Measurements from ENCODE around the gene SLAMF1. TPM values are rescaled to one million over a fixed set of nuclear protein-coding genes. Genes with fewer than 3 reads are reported as not detected.
"Not testable (repeated sequence)": the region's sequence is repeated elsewhere in the genome, so short reads cannot be mapped to it uniquely, and the experiment has no call there.

Gene SLAMF1
- total and polyA plus RNA-seq, 12 donors, result 0.07 to 1.6 (median 0.26) TPM; not detected in 2

DNA sequence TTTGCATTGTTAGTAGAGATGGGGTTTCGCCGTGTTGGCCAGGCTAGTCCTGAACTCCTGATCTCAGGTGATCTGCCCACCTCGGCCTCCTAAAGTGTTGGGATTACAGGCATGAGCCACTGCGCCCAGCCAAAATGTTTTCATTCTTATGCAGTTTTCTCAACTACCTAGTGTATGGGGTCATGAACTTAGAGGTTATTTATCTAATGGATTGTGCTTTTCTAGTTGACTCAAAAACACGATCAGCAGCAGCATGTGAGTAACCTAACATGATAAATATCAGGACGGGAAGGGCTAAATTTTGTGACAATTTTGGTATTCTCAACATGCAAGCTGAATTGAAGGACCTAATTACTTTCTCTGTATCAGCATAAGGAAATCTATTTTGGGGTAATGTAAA, 58.4 kb downstream of the SLAMF1 start:
- 61 to 81% (median 74%) methylated on average over 2 to 6 of the region's 6 CpGs for WGBS, 4 donors
- intact Hi-C loops (cut with DNase I), result no loop called here
- H3K4me1 ChIP-seq (replicated peaks in 1 of 2), result no peaks in the 10 kb centered on the region
- no peaks in the 10 kb centered on the region for H3K9me3 ChIP-seq (replicated peaks in 1 of 3)
- H3K27me3 ChIP-seq, result no peaks in the 10 kb centered on the region
- H3K36me3 ChIP-seq (replicated peaks in 1 of 2), result no peaks in the 10 kb centered on the region
- H3K4me3 ChIP-seq, result no peak overlapping the region
- DNase-seq, result no peak
- no peak for TF ChIP-seq POLR2A (IDR thresholded peaks at IDR 0.05)
- TF ChIP-seq, protein P1, sequence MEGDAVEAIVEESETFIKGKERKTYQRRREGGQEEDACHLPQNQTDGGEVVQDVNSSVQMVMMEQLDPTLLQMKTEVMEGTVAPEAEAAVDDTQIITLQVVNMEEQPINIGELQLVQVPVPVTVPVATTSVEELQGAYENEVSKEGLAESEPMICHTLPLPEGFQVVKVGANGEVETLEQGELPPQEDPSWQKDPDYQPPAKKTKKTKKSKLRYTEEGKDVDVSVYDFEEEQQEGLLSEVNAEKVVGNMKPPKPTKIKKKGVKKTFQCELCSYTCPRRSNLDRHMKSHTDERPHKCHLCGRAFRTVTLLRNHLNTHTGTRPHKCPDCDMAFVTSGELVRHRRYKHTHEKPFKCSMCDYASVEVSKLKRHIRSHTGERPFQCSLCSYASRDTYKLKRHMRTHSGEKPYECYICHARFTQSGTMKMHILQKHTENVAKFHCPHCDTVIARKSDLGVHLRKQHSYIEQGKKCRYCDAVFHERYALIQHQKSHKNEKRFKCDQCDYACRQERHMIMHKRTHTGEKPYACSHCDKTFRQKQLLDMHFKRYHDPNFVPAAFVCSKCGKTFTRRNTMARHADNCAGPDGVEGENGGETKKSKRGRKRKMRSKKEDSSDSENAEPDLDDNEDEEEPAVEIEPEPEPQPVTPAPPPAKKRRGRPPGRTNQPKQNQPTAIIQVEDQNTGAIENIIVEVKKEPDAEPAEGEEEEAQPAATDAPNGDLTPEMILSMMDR (IDR thresholded peaks at IDR 0.05), result no peak
- no peak overlapping the region for H3K27ac ChIP-seq

DNA sequence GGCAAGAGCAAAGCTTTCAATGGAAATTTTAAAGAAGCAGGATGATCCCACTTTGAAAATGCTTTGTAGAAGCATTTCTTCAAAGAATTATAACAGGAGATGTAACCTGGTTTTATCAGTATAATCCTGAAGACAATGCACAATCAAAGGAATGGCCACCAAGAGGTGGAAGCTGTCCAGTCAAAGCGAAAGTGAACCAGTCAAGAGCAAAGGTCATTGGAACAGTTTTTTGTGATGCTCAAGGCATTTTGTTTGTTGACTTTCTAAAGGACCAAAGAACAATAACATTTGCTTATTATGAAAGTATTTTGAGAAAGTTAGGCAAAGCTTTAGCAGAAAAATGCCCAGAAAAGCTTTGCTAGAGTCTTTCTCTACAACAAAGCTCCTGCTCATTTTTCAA, 62.1 kb downstream of the SLAMF1 start:
- intact Hi-C loops (cut with DNase I), result no loop called here

DNA sequence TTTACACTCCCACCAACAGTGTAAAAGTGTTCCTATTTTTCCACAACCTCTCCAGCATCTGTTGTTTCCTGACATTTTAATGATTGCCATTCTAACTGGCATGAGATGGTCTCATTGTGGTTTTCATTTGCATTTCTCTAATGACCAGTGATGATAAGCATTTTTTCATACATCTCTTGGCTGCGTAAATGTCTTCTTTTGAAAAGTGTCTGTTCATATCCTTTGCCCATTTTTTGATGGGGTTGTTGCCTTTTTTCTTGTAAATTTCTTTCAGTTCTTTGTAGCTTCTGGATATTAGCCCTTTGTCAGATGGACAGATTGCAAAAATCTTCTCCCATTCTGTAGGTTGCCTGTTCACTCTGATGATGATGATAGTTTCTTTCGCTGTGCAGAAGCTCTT, 63.9 kb downstream of the SLAMF1 start:
- WGBS, 4 donors, result 85 to 95% (median 88%) methylated on average over 2 of the region's 2 CpGs
- H3K4me1 ChIP-seq (replicated peaks in 1 of 2); H3K9me3 ChIP-seq (replicated peaks in 1 of 3); H3K27ac ChIP-seq; DNase-seq; intact Hi-C loops (cut with DNase I); H3K27me3 ChIP-seq; H3K36me3 ChIP-seq (replicated peaks in 1 of 2); H3K4me3 ChIP-seq: not testable (repeated sequence)

More for the DNA sequence above, 62.1 kb downstream of the SLAMF1 start:
- H3K4me1 ChIP-seq (replicated peaks in 1 of 2), result no peaks in the 10 kb centered on the region
- no peak for TF ChIP-seq POLR2A (IDR thresholded peaks at IDR 0.05)
- TF ChIP-seq, protein P1 (IDR thresholded peaks at IDR 0.05), result no peak
- H3K27ac ChIP-seq, result no peak overlapping the region
- H3K4me3 ChIP-seq, result no peak overlapping the region
- 74 to 91% (median 83%) methylated on average over 1 of the region's 1 CpG for WGBS, 4 donors
- no peaks in the 10 kb centered on the region for H3K27me3 ChIP-seq
- H3K36me3 ChIP-seq (replicated peaks in 1 of 2), result no peaks in the 10 kb centered on the region
- H3K9me3 ChIP-seq (replicated peaks in 1 of 3), result no peaks in the 10 kb centered on the region
- DNase-seq, result no peak

DNA sequence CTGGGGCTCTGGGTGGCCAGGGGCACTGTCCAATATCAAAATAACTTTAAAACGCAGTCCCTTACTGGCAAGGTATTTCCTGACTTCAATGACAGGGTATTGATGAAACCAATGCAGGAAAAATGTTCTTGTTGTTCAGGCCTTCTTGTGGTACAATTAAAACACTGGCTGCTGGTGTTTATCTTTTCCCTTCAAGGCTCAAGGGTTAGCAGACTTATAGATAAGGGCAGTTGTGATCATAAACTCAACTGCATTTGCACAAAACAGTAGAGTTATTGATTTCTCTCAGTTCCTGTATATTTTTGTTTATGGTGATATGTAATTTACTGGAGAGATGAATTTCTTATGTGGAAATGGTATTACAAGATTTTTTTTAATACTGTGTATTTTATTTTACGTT, 64.9 kb downstream of the SLAMF1 start:
- H3K9me3 ChIP-seq (replicated peaks in 1 of 3), result no peaks in the 10 kb centered on the region
- TF ChIP-seq POLR2A (IDR thresholded peaks at IDR 0.05), result no peak
- intact Hi-C loops (cut with DNase I), result no loop called here
- no peaks in the 10 kb centered on the region for H3K4me1 ChIP-seq (replicated peaks in 1 of 2)
- DNase-seq, result no peak
- H3K27ac ChIP-seq, result no peak overlapping the region
- 39 to 66% (median 57%) methylated on average over 2 of the region's 2 CpGs for WGBS, 4 donors
- no peak overlapping the region for H3K4me3 ChIP-seq
- H3K27me3 ChIP-seq, result no peaks in the 10 kb centered on the region
- H3K36me3 ChIP-seq (replicated peaks in 1 of 2), result no peaks in the 10 kb centered on the region

DNA sequence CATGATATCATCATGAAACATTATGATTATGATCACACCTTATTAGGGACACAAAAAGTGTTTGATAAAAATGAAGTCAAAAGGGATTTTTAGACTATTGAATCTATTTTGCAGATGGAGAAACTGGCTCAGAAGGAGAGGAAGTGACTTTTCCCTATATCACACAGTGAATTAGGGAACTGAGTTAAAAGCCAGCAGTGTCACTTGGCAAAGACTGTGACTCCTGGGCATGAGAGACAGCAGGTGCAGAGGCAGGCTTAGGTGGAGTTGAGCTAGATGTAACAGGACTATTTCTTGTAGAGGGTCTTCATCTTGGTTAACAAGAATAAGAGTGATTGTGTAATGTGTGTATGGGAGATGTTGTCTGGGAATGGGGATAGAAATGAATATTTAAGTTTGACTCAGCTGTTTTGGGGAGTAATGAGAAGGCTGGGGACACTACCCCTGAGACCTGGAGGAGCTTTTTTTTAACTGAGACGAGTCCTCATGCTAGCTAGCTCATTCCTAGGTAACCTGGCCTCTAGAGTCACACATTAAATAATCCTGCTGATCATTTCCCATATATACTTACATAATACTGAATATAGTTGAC, 66.5 kb downstream of the SLAMF1 start:
- Histone ChIP-seq H3K4me3 (no peak overlapping the region), H3K27ac (no peak overlapping the region), H3K9me3 (replicated peaks in 1 of 3) (no peaks in the 10 kb centered on the region), H3K36me3 (replicated peaks in 1 of 2) (no peaks in the 10 kb centered on the region), H3K4me1 (replicated peaks in 1 of 2) (no peaks in the 10 kb centered on the region), H3K27me3 (no peaks in the 10 kb centered on the region)
- WGBS, 4 donors, result 33 to 59% (median 42%) methylated on average over 1 of the region's 1 CpG
- DNase-seq, result peak in 1 of 7 donors; percentile 4
- intact Hi-C loops (cut with DNase I), result no loop called here
- TF ChIP-seq, protein P1 (IDR thresholded peaks at IDR 0.05), result no peak
- TF ChIP-seq POLR2A (IDR thresholded peaks at IDR 0.05), result no peak

All from adrenal gland (tissue), 12 donors.